HK-2 (cell line): Measurements from ENCODE around the gene DPY30.
A peak's percentile ranks its signal among the peaks of the same experiment; 100 is the strongest.

Source experiments
- DNase-seq: peaks from one replicate; pipeline ENCODE4 v3.0.0-alpha.2; 2018; ENCODE audit not compliant: unreplicated experiment

Gene DPY30

GRCh38 chr2:32009516-32010256, 29.9 kb downstream of the DPY30 start:
- peak; percentile 49 for DNase-seq

- DNase-seq, result peak; percentile 27
Observed at GRCh38 chr2:32008805-32009515, 30.6 kb downstream of the DPY30 start.

- no peak for DNase-seq
Observed at GRCh38 chr2:32007121-32007391, 32.5 kb downstream of the DPY30 start.

- no peak for DNase-seq
Observed at GRCh38 chr2:32005371-32005976, 34.1 kb downstream of the DPY30 start.

- no peak for DNase-seq
Observed at GRCh38 chr2:32003791-32004190, 35.8 kb downstream of the DPY30 start.

- no peak for DNase-seq
Observed at GRCh38 chr2:32002406-32002805, 37.2 kb downstream of the DPY30 start.

GRCh38 chr2:31999438-31999837, 40.2 kb downstream of the DPY30 start:
- DNase-seq, result no peak

- no peak for DNase-seq
Observed at GRCh38 chr2:31998731-31999383, 40.7 kb downstream of the DPY30 start.

GRCh38 chr2:31997653-31998052, 42.0 kb downstream of the DPY30 start:
- DNase-seq, result no peak

- no peak for DNase-seq
Observed at GRCh38 chr2:31996571-31997150, 42.9 kb downstream of the DPY30 start.

- DNase-seq, result no peak
Observed at GRCh38 chr2:31992934-31993333, 46.7 kb downstream of the DPY30 start.

- DNase-seq, result no peak
Observed at GRCh38 chr2:31992025-31992579, 47.5 kb downstream of the DPY30 start.

- DNase-seq, result no peak
Observed at GRCh38 chr2:31989946-31990345, 49.7 kb downstream of the DPY30 start.

GRCh38 chr2:31987454-31988220, 52.0 kb downstream of the DPY30 start:
- no peak for DNase-seq

GRCh38 chr2:31986906-31987305, 52.7 kb downstream of the DPY30 start:
- DNase-seq, result no peak

- DNase-seq, result no peak
Observed at GRCh38 chr2:31983762-31984467, 55.7 kb downstream of the DPY30 start.

- no peak for DNase-seq
Observed at GRCh38 chr2:31980674-31981356, 58.8 kb downstream of the DPY30 start.

- no peak for DNase-seq
Observed at GRCh38 chr2:31979956-31980355, 59.6 kb downstream of the DPY30 start.

GRCh38 chr2:31979018-31979417, 60.6 kb downstream of the DPY30 start:
- no peak for DNase-seq

GRCh38 chr2:31978436-31978835, 61.2 kb downstream of the DPY30 start:
- DNase-seq, result no peak
